NCI-H2196 (cell line): ENCODE results near the gene CHN2.

Experiments
- DNase-seq: peaks from one replicate; lab custom pipeline; 2025; ENCODE audit not compliant: unreplicated experiment; lab: John Stamatoyannopoulos, UW

CHN2 gene

DNA sequence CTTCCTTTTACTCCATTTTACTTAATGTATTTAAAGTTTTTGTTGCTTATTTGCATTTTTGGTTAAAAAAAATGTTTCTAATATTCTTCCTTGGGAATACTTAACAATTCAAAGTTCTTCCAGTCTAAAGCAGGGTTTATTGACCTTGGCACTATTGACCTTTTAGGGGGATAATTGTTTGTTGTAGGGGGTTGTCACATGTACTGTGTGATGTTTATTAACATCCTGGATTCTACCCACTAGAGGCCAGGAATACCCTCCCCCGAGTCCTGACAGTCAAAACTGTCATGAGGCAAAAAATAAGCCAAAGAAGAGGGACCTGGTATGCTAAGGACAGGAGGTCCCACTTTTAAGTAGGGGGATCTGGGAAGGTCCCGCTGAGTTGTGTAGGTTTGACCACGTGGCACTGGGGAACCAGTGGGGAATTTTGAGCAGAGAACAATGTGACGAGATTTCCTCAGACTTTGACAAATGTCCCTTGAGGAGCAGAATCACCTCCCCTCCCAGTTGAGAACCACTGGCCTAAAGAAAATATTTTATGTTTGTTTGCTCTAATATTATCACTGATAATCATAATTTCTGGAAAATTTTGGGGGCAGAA, 190.7 kb downstream of the CHN2 start:
- no peak for DNase-seq

DNA sequence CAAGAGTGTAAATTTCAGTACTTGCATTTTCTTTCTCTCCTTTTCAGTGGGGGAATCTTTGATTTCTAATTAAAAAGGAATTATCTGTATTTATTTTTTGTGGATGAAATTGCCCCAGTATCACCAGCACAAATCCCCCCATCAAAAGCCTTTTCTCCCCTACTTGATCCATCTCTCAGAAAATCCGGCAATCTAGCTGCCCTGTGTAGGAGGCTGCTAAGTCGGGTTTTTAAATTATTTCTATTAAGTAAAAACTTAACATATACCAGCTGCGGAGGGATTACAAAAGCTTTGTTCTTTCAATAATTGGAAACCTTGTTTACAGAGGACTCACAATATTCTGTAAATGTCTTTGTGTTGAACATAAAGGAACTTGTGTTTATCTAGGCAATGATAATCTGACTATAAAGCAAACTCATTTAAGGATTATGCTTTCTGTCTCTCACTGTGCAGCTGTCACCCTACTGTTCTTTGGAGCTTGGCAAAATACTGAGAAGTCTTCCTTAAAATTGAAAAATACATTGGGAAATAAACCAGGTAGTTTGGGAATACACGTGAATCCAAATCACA, 191.7 kb downstream of the CHN2 start:
- no peak for DNase-seq

DNA sequence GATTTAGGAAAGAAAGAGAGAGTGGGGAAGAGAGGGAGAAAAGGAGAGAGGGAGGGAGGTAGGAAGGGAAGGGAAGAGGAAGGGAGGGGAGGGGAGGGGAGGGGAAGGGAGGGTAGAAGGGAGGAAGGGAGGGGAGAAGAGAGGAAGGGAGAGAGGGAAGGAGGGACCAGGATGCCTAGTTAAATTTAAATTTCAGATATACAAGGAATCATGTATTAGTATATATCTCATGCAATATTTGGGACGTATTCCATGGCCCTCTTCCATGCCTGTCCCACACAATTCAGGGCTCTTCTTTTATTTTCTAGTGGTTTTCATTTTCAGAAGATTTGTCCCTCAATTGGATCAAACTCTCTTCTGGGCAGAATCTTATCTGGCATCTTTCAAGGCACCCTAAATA, 196.7 kb downstream of the CHN2 start:
- no peak for DNase-seq

DNA sequence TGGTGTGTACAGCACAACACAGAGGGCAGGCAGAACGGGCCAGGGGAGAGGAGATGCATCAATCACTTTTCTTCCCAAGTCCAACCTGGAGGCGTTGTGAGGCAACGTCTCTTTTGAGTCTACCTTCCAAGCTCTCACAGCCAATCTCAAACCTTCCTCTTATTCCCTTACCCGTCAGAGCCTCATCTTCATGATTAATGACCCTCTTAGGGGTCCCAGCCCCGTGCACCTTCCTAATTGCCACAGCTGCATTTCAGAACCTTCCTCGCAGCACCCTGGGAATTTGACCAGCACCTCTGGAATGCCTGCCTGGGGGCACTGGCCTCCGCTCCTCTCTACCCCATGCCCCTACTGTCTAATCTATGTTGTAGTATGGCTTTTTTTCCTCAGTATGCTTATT, 199.7 kb downstream of the CHN2 start:
- no peak for DNase-seq

DNA sequence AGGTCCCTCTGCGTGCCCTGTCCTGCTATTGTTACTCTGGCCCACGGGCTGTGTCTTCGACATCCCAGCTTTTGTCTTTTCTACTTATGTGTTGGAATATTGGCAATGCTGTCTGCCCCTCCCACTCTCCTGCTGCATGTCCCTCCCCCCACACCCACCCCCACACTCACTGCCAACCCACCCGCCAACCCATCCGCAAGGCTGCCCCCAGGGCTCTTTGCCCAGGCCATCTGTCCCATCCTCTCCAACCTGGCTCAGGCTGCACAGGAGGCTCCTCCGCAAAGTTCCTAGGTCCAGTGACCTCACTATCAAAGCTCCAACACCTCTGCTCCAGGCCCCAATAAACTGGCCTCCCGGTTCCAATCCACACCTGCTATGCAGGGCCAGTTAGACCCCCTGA, 202.0 kb downstream of the CHN2 start:
- no peak for DNase-seq

DNA sequence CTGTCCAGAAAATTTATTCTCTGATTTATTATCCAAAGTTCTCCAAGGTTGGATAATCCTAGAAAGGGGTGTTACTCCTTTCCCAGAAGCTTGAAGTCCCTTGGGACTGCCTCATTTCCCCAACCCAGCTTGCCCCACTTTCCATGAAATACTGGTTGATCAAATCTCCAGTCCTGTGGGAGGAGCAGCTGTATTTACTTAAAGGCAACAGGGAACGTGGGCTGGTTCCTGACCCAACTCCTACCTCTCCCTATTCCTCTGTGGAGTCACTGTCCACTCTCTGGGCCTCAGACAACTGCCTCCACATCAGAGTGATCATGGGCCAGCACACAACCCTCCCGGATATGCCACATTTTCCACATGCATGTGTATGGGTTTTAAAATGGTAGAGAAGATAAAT, 202.8 kb downstream of the CHN2 start:
- DNase-seq, result no peak

DNA sequence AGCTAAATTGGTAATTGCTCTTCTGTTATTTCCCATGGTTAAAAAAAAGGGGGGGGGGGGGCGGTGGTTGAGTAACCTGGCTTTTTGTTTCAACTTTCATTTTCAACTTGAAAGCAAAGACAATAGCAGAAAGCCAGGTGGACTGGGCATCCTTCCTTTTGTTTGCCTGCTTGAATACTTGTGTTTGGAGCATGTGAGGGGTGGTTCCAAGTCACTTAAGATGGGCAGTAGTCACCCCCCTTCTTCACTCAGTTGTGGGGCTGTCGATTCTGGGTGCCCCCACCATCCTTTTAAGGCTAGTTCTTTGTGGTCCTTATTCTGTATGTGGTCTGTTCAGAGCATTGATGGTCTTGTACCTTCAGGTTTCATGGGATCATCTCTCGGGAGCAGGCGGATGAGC, 203.4 kb downstream of the CHN2 start:
- DNase-seq, result no peak

DNA sequence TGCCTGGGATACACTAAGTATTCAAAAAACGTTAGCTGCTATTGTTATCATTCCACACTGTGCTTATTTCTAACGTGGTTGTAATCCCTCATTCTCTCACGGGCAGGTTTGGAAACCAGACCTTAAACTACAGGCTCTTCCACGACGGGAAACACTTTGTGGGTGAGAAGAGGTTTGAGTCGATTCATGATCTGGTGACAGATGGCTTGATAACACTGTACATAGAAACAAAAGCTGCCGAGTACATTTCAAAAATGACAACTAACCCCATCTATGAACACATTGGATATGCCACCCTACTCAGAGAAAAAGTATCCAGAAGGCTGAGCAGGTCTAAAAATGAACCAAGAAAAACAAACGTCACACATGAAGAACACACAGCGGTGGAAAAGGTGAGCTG, 205.9 kb downstream of the CHN2 start:
- DNase-seq, result no peak

DNA sequence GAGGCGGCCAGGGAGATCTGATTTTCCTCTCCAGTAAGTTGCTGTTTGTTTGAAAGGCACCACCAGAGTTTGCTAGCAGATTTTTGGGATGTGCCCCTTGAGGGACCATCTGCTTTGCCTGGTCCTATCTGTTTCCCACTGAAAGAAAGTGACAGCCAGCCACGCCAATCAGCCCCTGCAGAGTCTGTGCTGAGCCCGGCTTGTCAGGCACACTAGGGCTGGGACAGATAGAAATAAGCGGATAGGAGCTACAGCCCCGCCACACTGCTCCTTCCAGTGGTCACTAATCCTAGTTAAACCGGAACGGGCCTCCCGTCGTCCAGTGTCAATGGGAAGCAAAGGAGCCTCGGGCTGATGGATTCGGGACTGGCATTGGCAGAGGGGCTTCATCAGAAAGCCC, 207.2 kb downstream of the CHN2 start:
- DNase-seq, result no peak

DNA sequence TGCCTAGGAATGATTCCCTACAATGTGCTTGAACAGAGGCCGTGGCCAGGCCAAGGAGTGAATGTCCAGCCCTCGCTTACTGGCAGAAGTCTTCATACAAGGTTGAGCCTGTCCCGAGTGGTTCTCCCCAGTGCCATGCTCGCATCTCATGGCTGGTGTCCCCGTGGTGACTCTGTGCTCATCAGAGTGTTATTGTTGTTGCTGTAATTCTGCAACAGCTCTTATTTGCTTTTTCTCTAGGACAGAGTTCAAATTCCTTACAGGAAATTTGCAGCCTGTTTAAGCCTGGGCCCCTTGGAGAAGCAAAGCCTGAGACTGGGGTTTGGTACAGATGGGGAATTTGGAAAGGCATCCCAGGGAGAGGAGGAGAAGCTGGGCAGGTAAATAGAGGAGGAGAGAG, 211.3 kb downstream of the CHN2 start:
- DNase-seq, result no peak

DNA sequence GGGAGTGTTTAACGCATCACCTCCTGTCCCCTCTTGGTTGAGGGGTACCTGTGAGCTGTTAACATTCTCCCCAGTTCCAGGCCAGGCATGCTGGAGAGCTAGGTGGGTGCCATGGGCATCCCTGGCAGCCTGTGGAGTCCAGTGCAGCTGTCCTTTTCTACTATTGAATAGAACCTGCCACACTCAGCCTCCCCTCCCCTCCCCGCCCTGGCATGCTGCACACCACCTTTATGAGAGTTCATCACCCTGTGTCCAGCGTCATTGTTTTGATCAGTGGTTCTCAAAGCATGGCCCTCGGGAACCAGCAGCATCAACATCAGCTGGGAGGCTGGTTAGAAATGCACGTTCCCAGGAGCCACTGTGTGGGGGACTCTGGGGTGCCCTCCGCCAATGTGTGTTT, 211.8 kb downstream of the CHN2 start:
- no peak for DNase-seq

DNA sequence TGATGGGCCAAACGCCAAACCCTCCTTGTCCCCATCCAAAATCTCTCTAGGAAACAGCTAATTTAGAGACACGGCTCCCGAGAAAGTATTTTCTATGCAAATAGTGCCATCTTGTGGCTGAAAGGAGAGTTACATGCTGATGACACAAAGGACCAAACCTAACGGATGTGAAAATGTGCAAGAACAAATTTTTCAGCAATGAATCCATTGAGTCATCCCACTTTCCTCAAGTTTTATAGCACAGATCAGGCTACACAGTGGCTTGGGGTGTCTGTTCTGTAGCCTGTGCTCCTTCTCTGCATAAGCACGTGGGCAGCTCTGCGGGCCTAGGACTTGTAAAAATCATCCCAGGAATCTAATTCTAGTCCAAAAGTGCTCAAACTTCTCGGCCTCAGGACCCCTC, 214.3 kb downstream of the CHN2 start:
- peak; percentile 82 for DNase-seq

DNA sequence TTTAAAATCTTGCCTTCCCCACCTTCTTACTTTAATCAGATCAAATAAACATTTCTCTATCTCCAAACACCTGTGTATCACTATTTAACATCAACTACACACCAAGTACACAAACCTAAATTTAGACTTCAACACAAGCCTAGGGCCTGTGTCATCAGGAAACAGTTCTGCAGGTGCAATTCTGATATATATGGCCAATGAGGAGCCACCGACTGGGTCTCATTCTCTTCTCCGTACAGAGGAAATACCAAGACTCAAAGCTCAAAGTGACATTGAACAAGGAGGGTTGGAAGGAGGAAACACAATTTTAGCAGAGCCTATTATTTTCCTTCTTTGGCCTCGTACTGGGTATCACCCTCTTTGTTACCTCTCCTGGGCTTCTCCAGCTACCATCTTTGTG, 216.4 kb downstream of the CHN2 start:
- DNase-seq, result no peak

DNA sequence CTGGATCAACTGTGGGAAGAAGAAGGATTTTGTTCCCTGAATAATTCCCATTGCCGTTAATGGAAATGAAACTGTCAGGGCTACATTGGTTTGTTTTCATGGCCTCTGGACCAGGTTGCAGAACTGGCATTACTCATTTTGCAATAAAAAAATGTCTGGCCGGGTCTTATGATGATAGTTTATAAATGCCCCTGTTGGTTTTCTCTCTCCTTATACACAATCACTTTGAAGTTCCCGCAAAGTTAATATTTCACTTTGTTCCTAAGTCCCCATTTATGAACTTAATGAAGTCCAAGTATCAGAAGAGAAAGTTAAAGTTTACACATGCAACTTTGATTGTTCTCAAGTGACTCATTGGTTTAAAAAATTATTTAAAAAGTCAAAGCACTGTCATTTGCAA, 218.3 kb downstream of the CHN2 start:
- DNase-seq, result no peak

DNA sequence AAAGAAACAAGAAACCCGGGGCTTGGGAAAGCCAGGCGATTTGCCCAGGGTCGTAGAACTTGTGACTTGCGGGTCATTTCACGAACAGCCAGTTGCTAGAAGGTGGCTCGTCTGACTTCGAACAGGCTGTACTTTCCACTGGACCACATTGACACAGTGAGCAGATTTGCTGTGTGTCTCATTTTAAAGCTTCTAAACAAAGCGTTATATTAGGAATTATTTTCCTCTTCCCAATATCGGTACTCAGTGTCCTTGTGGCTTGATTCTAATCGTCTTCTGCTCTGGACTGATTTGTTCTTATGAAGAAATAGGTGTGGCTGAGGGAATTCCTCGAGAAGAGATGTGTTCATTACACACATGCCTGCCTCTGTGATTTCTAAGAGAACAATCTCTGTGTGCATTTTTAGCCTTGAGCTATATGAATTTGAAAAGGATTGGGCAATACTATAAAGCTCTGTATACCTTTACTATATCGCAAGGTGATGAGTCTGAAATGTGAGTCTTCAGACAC, 219.1 kb downstream of the CHN2 start:
- DNase-seq, result no peak

DNA sequence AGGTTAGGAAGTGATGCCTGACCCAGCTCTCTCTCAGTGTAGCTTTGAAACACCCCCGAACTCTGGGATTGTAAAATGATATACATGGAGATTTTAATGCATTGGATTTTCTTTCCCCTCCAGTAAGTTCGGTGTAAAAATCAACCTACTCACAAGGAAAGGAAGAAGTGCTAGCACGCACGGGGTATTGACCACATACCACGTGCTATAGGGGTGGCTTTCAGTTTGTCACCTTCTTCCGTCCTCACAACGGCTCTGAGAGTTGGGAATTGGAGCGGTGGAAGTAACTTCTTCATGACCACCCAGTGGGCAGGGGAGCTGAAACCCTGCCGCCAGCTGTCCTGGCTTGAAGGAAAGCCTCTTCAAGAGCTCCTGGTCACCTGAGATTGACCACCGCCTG, 219.6 kb downstream of the CHN2 start:
- no peak for DNase-seq

DNA sequence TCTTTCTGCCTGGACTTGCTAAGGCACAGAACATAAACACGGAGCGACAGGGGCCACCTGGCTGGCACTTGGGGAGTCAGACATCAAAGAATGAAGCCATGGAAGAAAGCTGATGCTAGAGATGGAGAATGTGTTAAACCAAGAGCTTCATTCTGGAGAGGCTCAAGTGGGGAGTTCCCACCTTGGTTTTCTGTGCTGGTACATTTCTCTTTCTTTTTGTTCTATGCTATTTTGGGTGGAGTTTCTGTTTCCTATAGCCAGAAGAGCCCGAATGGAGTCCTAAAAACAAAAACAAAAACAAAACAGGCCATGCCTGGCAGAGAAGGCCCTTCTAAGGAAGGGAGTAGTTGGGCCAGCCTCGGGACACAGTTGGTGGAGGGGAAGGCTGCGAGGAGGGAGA, 220.6 kb downstream of the CHN2 start:
- DNase-seq, result no peak

DNA sequence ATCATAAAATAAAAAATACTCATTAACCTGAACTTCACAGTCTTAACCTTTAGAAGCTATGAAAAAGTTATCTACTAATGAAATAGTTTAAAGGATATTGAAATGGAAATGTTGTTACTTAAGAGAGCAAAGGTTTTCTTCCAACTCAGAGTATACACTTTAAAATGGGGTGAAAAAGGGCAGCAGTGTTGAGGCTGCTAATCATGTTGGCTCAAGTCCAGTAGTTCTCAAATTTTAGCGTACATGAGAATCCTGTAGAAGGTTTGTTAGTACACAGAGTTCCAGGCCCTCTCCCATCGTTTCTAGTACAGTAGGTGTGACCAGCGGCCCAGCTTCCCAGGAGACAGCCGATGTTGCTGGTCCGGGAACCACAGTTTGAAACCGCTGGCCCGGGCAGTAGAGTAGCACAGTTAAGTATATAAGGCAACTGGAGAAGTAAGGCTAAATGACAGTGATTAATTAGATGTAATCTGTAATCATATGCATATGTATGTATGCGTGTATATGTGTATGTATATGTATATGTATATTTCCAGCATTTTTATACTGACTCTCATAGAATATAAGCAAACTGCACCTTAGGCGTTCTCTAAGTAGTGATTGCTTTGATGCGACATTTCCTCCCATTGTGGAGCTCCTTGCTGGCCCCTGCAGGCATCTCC, 221.8 kb downstream of the CHN2 start:
- no peak for DNase-seq

DNA sequence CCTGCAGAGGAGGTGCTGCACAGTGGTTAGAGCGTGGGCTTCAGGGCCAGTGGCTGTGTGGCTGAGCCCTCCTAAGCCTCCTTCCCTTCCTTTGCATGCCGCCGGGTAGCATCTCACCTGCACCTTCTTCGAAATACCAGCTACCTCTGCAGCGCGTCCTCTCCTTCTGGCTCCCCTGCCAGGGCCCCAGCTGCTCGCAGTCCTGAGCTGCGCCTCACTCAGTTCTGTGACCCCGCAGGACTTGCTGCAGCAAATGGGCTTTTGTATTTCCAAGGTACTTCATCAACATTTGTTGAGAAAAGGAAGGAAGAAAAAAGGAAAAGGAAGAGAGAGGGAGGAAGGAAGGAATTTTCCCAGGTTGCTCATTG, 222.3 kb downstream of the CHN2 start:
- no peak for DNase-seq

DNA sequence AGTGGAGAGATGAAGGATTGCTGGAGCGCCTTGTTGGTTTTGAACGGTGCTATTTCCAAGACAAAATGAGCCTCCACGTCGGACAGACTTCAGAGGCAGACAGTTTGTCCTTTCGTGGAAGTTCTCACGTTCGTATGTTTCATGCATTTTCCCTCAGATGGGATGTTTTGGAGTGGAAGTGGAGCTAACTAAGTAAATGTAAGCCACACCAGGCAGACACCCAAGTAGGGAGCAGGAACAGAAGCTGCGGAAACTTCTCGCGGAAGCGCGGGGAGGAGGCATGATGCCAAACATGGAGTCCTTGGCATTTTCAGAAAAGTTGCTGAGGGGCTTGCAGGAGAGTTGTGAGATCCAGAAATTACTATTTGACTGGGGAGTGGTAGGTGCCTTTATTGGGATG, 223.5 kb downstream of the CHN2 start:
- no peak for DNase-seq

DNA sequence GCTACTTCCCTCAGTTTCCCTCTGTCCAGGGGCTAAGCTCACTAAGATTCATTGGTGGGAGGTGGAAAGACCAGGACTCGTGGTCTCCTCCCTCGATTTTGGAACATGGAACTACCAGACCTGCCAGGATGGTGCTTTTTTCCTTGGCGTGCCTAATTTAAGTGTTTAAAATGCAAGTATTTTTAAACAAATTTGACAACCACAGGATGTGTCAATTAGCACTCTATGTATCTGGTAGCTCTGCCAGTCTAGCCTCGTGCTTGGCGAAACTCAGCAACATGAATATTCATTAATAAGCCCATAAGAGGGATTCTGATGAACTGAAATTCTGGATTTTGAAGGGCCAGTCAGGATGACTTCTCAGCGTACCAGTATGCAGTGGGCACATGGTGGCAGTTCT, 224.1 kb downstream of the CHN2 start:
- no peak for DNase-seq

DNA sequence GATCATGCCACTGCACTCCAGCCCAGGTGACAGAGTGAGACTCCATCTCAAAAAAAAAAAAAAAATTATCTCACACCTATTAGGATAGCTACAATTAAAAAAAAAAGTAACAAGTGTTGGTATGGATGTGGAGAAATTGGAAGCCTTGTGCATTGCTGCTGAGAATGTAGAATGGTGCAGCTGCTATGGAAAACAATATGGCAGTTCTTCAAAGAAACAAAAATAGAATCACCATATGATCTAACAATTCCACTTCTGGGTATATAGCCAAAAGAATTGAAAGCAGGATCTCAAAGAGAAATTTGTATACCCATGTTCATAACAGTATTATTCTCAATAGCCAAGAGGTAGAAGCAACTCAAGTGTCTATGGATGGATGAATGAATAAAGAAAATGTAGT, 225.4 kb downstream of the CHN2 start:
- no peak for DNase-seq
